Measurements from ENCODE around the gene INPP5B. TPM values are rescaled to one million over a fixed set of nuclear protein-coding genes. Genes with fewer than 3 reads are reported as not detected.

Gene INPP5B
- total and polyA plus RNA-seq, 8 donors: 7.2 to 56.7 (median 9.5) TPM

DNA sequence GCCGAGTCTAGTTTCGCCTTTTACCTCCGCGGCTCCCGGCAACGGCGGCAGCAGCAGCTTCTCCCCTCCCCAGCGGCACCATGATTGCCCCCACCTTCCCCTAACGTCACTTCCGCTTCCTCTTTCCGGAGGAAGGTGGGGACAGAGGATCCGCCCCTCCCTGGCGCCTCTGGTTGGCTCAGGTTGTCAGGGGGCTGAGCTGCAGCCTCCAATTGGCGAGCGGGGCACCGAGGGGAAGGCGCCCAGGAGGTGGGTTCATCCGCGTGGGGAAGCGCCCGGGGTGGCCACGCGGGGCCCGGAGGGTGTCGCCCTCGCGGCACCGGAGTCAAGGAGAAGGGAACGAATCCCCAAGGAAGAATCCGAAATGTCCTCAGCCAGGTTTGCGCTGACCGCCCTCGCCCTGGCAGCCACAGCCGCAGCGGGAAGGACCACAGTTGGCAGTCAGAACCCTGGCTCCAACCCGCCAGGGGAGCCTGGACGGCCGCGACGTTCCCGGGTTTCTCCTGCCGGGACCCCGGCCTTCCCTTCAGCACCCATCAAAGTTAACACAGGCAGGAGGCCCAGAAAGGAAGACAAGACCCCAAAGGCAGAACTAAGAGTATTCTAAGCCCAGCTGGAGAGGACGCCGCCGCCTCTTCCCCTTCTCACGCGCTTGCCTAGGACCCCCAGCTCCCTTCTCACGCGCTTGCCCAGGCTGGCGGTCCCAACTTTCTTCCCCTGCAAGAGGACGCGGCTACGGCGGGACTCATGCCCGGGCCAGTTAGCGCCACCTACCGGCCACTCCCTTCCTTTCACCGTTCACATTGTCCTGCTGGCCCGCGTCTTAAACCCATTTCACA, 87.1 kb downstream of the INPP5B start, which contains the start of gene MTF1:
Gene MTF1 (minus strand): TSS at position 86 of the 839 bp plus-strand sequence. CDS start 1,934 bp downstream, outside the sequence.
- WGBS, 5 donors: 0 to 1% (median 0%) methylated on average over 39 to 61 of the region's 61 CpGs

DNA sequence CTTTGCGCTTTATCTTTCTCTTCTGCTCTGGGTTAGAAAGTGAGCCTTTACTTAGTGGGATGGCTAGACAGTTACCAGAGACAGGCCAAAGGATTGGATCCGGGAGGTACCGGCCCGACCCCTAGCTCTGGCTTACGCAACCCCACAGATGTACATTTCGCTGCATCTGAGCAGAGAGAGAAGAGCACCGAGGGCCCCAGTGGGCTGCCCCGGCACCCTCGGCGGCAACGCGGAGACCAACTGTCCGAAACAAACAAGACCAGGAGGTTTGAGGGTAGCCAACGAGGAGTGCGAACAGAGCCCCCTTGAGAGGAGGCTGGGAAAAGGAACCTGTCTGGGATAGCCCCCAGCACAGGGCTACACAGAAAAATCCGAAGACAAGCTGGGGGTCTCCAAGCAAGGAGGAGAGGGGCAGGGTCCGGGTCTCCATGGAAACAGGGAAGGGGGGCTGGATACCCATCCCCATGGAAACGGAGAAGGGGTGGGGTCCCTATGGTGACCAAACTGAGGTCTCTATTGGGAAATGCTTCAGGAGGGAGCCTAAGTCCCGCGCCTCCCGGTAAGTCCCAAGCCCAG, 87.8 kb downstream of the INPP5B start:
- 1 to 2% (median 2%) methylated on average over 20 to 21 of the region's 21 CpGs for WGBS, 5 donors
- Histone ChIP-seq H3K27me3 (no peaks in the 10 kb centered on the region), H3K4me1 (peaks cover 15 to 62% (median 55%) of the 10 kb centered on the region in 4 donors), H3K36me3 (peaks cover 16 to 67% (median 63%) of the 10 kb centered on the region in 4 donors), H3K27ac (peak overlapping the region; percentile 80 to 96 (median 92)), H3K9me3 (no peaks in the 10 kb centered on the region), H3K4me3 (peak overlapping the region; percentile 72 to 95 (median 91))
- intact Hi-C loops (cut with DNase I; ENCODE audit: low total_unique reads): no loop called here
- no peak for DNase-seq
- no peak for TF ChIP-seq POLR2A (IDR thresholded peaks at IDR 0.05)
- no peak for TF ChIP-seq EP300 (IDR thresholded peaks at IDR 0.05)
- TF ChIP-seq POLR2AphosphoS5 (IDR thresholded peaks at IDR 0.05): no peak
- TF ChIP-seq, protein P1, sequence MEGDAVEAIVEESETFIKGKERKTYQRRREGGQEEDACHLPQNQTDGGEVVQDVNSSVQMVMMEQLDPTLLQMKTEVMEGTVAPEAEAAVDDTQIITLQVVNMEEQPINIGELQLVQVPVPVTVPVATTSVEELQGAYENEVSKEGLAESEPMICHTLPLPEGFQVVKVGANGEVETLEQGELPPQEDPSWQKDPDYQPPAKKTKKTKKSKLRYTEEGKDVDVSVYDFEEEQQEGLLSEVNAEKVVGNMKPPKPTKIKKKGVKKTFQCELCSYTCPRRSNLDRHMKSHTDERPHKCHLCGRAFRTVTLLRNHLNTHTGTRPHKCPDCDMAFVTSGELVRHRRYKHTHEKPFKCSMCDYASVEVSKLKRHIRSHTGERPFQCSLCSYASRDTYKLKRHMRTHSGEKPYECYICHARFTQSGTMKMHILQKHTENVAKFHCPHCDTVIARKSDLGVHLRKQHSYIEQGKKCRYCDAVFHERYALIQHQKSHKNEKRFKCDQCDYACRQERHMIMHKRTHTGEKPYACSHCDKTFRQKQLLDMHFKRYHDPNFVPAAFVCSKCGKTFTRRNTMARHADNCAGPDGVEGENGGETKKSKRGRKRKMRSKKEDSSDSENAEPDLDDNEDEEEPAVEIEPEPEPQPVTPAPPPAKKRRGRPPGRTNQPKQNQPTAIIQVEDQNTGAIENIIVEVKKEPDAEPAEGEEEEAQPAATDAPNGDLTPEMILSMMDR (IDR thresholded peaks at IDR 0.05): no peak

More for the DNA sequence above, 87.1 kb downstream of the INPP5B start, which contains the start of gene MTF1:
- intact Hi-C loops (cut with DNase I; ENCODE audit: low total_unique reads): no loop called here
- TF ChIP-seq, protein P1 (IDR thresholded peaks at IDR 0.05): peak in 6 of 7 experiments; percentile 9 to 92 (median 80)
- TF ChIP-seq POLR2AphosphoS5 (IDR thresholded peaks at IDR 0.05): peak; percentile 86 to 95 (median 93)
- TF ChIP-seq EP300 (IDR thresholded peaks at IDR 0.05): no peak
- TF ChIP-seq POLR2A (IDR thresholded peaks at IDR 0.05): peak in 1 of 4 donors; percentile 39
- Histone ChIP-seq H3K27ac (peak within 1 kb of the TSS; percentile 87 to 96 (median 92)), H3K36me3 (peaks cover 21 to 67% (median 63%) of the 10 kb centered on the region in 4 donors), H3K27me3 (no peaks in the 10 kb centered on the region), H3K4me1 (peaks cover 15 to 55% (median 48%) of the 10 kb centered on the region in 4 donors), H3K9me3 (no peaks in the 10 kb centered on the region), H3K4me3 (peak within 1 kb of the TSS; percentile 72 to 95 (median 91))
- peak; percentile 97 to 99 for DNase-seq

DNA sequence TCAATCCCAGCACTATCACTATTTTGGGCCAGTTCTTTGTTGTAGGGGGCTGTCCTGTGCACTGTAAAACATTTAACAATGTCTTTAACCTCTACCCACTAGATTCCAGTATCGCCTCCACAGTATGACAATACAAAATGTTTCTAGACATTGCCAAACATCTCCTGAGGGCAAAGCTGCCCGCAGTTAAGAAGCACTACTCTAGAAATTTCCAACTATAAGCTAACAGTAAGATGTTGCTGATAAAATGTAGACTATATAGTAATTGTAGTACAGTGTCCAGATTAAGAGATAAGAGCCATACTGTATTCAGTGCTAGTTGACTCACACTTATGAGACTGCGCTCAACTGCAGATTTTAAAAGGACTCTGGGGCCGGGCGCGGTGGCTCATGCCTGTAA, 92.4 kb downstream of the INPP5B start:
- Histone ChIP-seq H3K27me3 (no peaks in the 10 kb centered on the region), H3K36me3 (peaks cover 5 to 51% (median 41%) of the 10 kb centered on the region in 4 donors), H3K27ac (no peak overlapping the region), H3K4me3 (peak overlapping the region in 1 of 4 donors; percentile 2), H3K4me1 (peaks cover 21 to 97% (median 85%) of the 10 kb centered on the region in 4 donors), H3K9me3 (no peaks in the 10 kb centered on the region)
- DNase-seq: no peak
- TF ChIP-seq POLR2A (IDR thresholded peaks at IDR 0.05): no peak
- TF ChIP-seq, protein P1 (IDR thresholded peaks at IDR 0.05): no peak
- no peak for TF ChIP-seq EP300 (IDR thresholded peaks at IDR 0.05)
- TF ChIP-seq POLR2AphosphoS5 (IDR thresholded peaks at IDR 0.05): no peak
- WGBS, 5 donors: 94 to 96% (median 95%) methylated on average over 6 of the region's 6 CpGs
- intact Hi-C loops (cut with DNase I; ENCODE audit: low total_unique reads): no loop called here

DNA sequence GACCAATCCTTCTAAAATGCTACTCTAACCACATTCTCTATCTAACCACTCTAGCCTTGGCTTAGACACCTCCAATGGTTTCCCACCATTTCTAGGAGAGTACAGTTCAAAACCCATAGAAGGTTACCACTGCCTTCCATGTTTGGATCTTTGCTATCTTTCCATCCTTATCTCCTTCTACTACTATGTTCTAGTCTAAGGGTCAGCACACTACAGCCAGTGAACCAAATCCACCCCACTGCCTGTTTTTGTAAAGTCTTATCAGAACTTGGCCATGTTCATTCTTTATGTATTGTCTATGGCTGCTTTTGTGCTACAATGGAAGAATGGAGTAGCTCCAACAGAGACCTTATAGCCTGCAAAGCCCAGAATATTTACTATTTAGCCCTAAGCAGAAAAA, 93.7 kb downstream of the INPP5B start:
- intact Hi-C loops (cut with DNase I; ENCODE audit: low total_unique reads): no loop called here
- Histone ChIP-seq H3K9me3 (no peaks in the 10 kb centered on the region), H3K4me1 (peaks cover 13 to 91% (median 78%) of the 10 kb centered on the region in 4 donors), H3K36me3 (peaks cover 5 to 58% (median 41%) of the 10 kb centered on the region in 4 donors), H3K27me3 (no peaks in the 10 kb centered on the region), H3K27ac (no peak overlapping the region), H3K4me3 (no peak overlapping the region)
- no peak for TF ChIP-seq POLR2AphosphoS5 (IDR thresholded peaks at IDR 0.05)
- TF ChIP-seq, protein P1 (IDR thresholded peaks at IDR 0.05): no peak
- TF ChIP-seq EP300 (IDR thresholded peaks at IDR 0.05): no peak
- DNase-seq: no peak
